K562 (cell line): ENCODE results near the gene GABRD. TPM values are rescaled to one million over a fixed set of nuclear protein-coding genes. Genes with fewer than 3 reads are reported as not detected.

Experiments
- ATAC-seq: fragments of 200-7000 bp; cut with Tn5 transposase; 3 replicates; pipeline ENCODE4 v1.9.1; 2020; ENCODE audit warnings: moderate library complexity
- BruUV-seq: library from RNA; stranded (reverse); fragments of 400-500 nt; replicated peaks from 2 replicates; lab custom pipeline; 2021; lab: Mats Ljungman, UMichigan
- CTCF ChIA-PET: fragments of 300-600 bp; formaldehyde crosslinking; extraction: SDS; loops from one replicate; lab custom pipeline; 2021; ENCODE audit warnings: low intra/inter-chr PET ratio; lab: Yijun Ruan, JAX
- POLR2A ChIA-PET: fragments of 300-600, 350-650 bp; sonication (Branson Sonifier 250); formaldehyde crosslinking; extraction: SDS; loops from one replicate; lab custom pipeline; 2021; ENCODE audit warnings: antibody characterized with exemption, inconsistent platforms; lab: Yijun Ruan, JAX
- DNase-seq, 4 experiments: peaks; one replicate each; pipeline versions ENCODE4 v3.0.0 to v3.0.0-alpha.2; 2011 to 2018; ENCODE audit warnings: low spot score in 3 of 4, mixed read lengths in 3 of 4; ENCODE audit errors: extremely low read depth in 1 of 4
- FAIRE-seq: peaks from 2 replicates; lab custom pipeline; 2011; peaks lifted over from hg19 to GRCh38; lab: Jason Lieb, UNC
- H2AFZ ChIP-seq: 2 replicates; pipeline ENCODE4 v1.6.0; 2011; ENCODE audit warnings: low read depth, low read length, control low read depth, inconsistent platforms
- H3K27ac ChIP-seq: fragments of 200-600 bp; 3 replicates; pipeline ENCODE4 v1.8.0; 2011; ENCODE audit warnings: low read depth, mild to moderate bottlenecking, control low read depth, inconsistent platforms, low read length, moderate library complexity, mixed read lengths; ENCODE audit errors: extremely low read depth
- H3K27me3 ChIP-seq, 2 experiments: fragments of 300-600 bp in 1 of 2; 2 replicates in 1 of 2; 3 replicates in 1 of 2; pipeline versions ENCODE4 v1.6.0 to v1.8.0; 2011; ENCODE audit warnings: inconsistent platforms in 2 of 2, low read length in 2 of 2, mild to moderate bottlenecking in 1 of 2, mixed read lengths in 1 of 2, moderate library complexity in 1 of 2; ENCODE audit not compliant: control insufficient read depth in 2 of 2, insufficient read depth in 2 of 2
- H3K36me3 ChIP-seq: fragments of 300-600 bp; 3 replicates; pipeline ENCODE4 v1.8.0; 2011; ENCODE audit warnings: mild to moderate bottlenecking, low read length, inconsistent platforms; ENCODE audit not compliant: control insufficient read depth, insufficient read depth
- H3K4me1 ChIP-seq, 2 experiments: fragments of 200-600 bp in 1 of 2; replicated peaks in 1 of 2; 2 replicates in 1 of 2; 3 replicates in 1 of 2; pipeline versions ENCODE4 v1.5.1 to v1.8.0; 2011; ENCODE audit warnings: inconsistent platforms in 2 of 2, low read length in 2 of 2, mild to moderate bottlenecking in 1 of 2, mixed read lengths in 1 of 2, moderate library complexity in 1 of 2; ENCODE audit not compliant: control insufficient read depth in 2 of 2, insufficient read depth in 2 of 2
- H3K4me2 ChIP-seq: 2 replicates; pipeline ENCODE4 v1.6.1; 2011; ENCODE audit warnings: low read length, control low read depth, inconsistent platforms, mixed read lengths; ENCODE audit not compliant: insufficient read depth
- H3K4me3 ChIP-seq: fragments of 200-600 bp; sonication (generic), shearing (Covaris generic); 2 replicates; pipeline ENCODE4 v1.5.1; 2016; ENCODE audit warnings: control low read depth, inconsistent platforms
- H3K79me2 ChIP-seq: fragments of 200-600 bp; 3 replicates; pipeline ENCODE4 v1.8.0; 2011; ENCODE audit warnings: low read length, inconsistent platforms; ENCODE audit not compliant: control insufficient read depth, insufficient read depth
- H3K9ac ChIP-seq, 2 experiments: 2 replicates each; pipeline versions ENCODE4 v1.6.0 to v1.6.1; 2011; ENCODE audit warnings: low read depth in 2 of 2, low read length in 2 of 2, control low read depth in 1 of 2, inconsistent platforms in 1 of 2, mild to moderate bottlenecking in 1 of 2, mixed read lengths in 1 of 2; ENCODE audit not compliant: insufficient read depth in 1 of 2
- H3K9me1 ChIP-seq: one replicate; pipeline ENCODE4 v1.6.0; 2011; ENCODE audit warnings: inconsistent platforms, mild to moderate bottlenecking, low read length, moderate library complexity; ENCODE audit not compliant: control insufficient read depth, insufficient read depth
- H3K9me3 ChIP-seq: replicated peaks from 2 replicates; pipeline ENCODE4 v1.5.1; 2011; ENCODE audit warnings: low read depth, low read length, inconsistent platforms; ENCODE audit not compliant: control insufficient read depth, insufficient read depth
- H4K20me1 ChIP-seq: replicated peaks from 2 replicates; pipeline ENCODE4 v1.6.1; 2011; ENCODE audit warnings: low read length, inconsistent platforms, mixed read lengths; ENCODE audit not compliant: control insufficient read depth, insufficient read depth
- CCAR2 ChIP-seq: fragments of 200-400 bp; formaldehyde crosslinking; IDR thresholded peaks from 2 replicates; pipeline ENCODE4 v1.6.1; 2017; ENCODE audit warnings: mild to moderate bottlenecking, low read depth, low read length
- CEBPB ChIP-seq: fragments of 450-650 bp; IDR thresholded peaks from 2 replicates; pipeline ENCODE4 v1.6.1; 2016; ENCODE audit warnings: missing genetic modification characterization, missing compliant biosample characterization
- GABPB1 ChIP-seq: sonication (generic); formaldehyde crosslinking; IDR thresholded peaks from 2 replicates; pipeline ENCODE4 v1.8.0; 2022; ENCODE audit warnings: mild to moderate bottlenecking, missing genetic modification reagents
- HNRNPK ChIP-seq: fragments of 200-400 bp; formaldehyde crosslinking; IDR thresholded peaks from one replicate; pipeline ENCODE4 v1.6.1; 2018; ENCODE audit warnings: mild to moderate bottlenecking, low read depth, low read length; ENCODE audit not compliant: poor library complexity, severe bottlenecking
- ILK ChIP-seq: fragments of 450-650 bp; IDR thresholded peaks from 2 replicates; pipeline ENCODE4 v1.6.1; 2016; ENCODE audit warnings: missing genetic modification characterization, low read depth, mild to moderate bottlenecking, missing compliant biosample characterization, moderate library complexity, borderline replicate concordance
- ZFX ChIP-seq: sonication (generic); formaldehyde crosslinking; IDR thresholded peaks from 2 replicates; pipeline ENCODE4 v1.8.0; 2022; ENCODE audit warnings: mild to moderate bottlenecking, missing genetic modification reagents, moderate library complexity
- ZNF354B ChIP-seq: fragments of 250-450 bp; sonication (Bioruptor Pico); IDR thresholded peaks from 2 replicates; pipeline ENCODE4 v1.4.0; 2020
- ZNF77 ChIP-seq: fragments of 250-450 bp; sonication (Bioruptor Pico); IDR thresholded peaks from 2 replicates; pipeline ENCODE4 v1.5.0; 2020
- WGBS: fragments of 100-300 bp; shearing (Covaris generic); methylation state at CpG from one replicate; pipeline ENCODE4 v1.1.6; 2016; ENCODE audit warnings: low coverage, mixed read lengths; ENCODE audit not compliant: insufficient coverage; ENCODE audit errors: missing lambda C conversion rate; 5-methylcytosine and 5-hydroxymethylcytosine counted together
- in situ Hi-C: fragments of 300-500 bp; cut with MboI; formaldehyde crosslinking; loops from 4 replicates; pipeline ENCODE4 v1.15.0; 2018; ENCODE audit warnings: inconsistent platforms, mixed read lengths
- intact Hi-C: fragments of 100-400 bp; cut with micrococcal nuclease; formaldehyde crosslinking; loops from 2 replicates; pipeline ENCODE4 v1.14.2; 2022
- polyA plus RNA-seq, 8 experiments: library from polyadenylated mRNA; depleted of rRNA in 4 of 8; stranded (reverse) in 5 of 8; unstranded in 3 of 8; fragments of >200 nt; fragmentation: Nextera tagmentation in 2 of 8; fragmentation: Illumina TruSeq in 1 of 8; extraction: Ambion mirVana in 2 of 8; extraction: Trizol in 1 of 8; gene quantifications; 2 replicates each; pipeline versions ENCODE4 v1.2.1 to v1.2.3, GENCODE V29; 2011 to 2014; ENCODE audit warnings: inconsistent platforms in 1 of 8, missing spikeins in 1 of 8
- total RNA-seq, 7 experiments: library from RNA; depleted of rRNA in 6 of 7; stranded (reverse); fragments of >200 nt in 6 of 7; fragmentation: Illumina TruSeq in 2 of 7; extraction: Trizol in 2 of 7; gene quantifications; 2 replicates each; pipeline versions ENCODE4 v1.2.1 to v1.2.3, GENCODE V29; 2011 to 2021; ENCODE audit warnings: low replicate concordance in 1 of 7
- TF ChIP-seq, protein P1 (sequence below): fragments of 450-650 bp; IDR thresholded peaks from 2 replicates; pipeline ENCODE4 v1.6.1; 2016; ENCODE audit warnings: missing biosample characterization, missing genetic modification characterization
- TF ChIP-seq, protein P2 (sequence below): fragments of 450-650 bp; IDR thresholded peaks from 2 replicates; pipeline ENCODE4 v1.6.1; 2016

The GABRD gene
- total and polyA plus RNA-seq, 9 of the 15 experiments (the other 6 are each of a cell fraction or from before 2014, with no cell fraction given): 0.07 TPM; not detected in 8

DNA sequence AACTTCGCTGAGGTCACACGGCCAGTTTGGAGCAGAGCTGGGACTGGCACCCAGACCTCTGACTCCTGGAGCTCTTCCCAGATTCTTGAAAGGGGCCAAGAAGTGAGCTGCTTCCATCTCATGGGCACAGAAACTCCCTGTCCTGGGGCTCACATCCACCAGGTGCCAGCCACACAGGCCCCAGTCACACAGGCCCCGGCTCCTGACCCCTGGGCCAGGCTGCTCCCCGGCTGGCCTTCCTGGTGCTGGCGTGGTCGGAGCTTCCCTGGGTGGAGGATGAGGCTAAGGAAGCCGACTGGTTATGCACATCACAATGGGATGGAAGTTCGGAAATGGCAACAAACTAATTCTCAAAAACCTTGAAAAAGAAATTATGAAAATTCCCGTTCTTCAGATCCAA is 3.0 kb upstream of the GABRD start:
- Histone ChIP-seq H3K9me3 (no peaks in the 10 kb centered on the region), H3K79me2 (no peaks in the 10 kb centered on the region), H4K20me1 (peaks cover 24% of the 10 kb centered on the region; the same call in 1 of the 2 replicates), H3K27me3 (peaks cover 74 to 92% of the 10 kb centered on the region in 2 experiments), H3K4me1 (peaks cover 0 to 15% of the 10 kb centered on the region in 2 experiments; a peak in 1 of 5 replicates), H3K36me3 (no peaks in the 10 kb centered on the region), H2AFZ (no peak overlapping the region), H3K9me1 (no peaks in the 10 kb centered on the region), H3K9ac (no peak overlapping the region), H3K4me2 (no peak overlapping the region), H3K27ac (no peak overlapping the region), H3K4me3 (no peak overlapping the region)
- in situ Hi-C loops: no loop called here
- CTCF ChIA-PET: no interaction called here
- intact Hi-C loops: no loop called here
- POLR2A ChIA-PET: interaction anchor here (0.6 to 1.7 kb wide), 3 partner anchors 8 to 15 kb away, joined by 3 to 5 read pairs (median 4); no protein-coding TSS in a partner anchor
- BruUV-seq: no TSS peak
- FAIRE-seq (no peak), ATAC-seq (no peak), DNase-seq (no peak)
- no peak for TF ChIP-seq ZFX (CRISPR knock-in tag)
- no peak for TF ChIP-seq CCAR2
- TF ChIP-seq ZNF77: no peak
- 0% methylated on average over 9 of the region's 9 CpGs for WGBS

DNA sequence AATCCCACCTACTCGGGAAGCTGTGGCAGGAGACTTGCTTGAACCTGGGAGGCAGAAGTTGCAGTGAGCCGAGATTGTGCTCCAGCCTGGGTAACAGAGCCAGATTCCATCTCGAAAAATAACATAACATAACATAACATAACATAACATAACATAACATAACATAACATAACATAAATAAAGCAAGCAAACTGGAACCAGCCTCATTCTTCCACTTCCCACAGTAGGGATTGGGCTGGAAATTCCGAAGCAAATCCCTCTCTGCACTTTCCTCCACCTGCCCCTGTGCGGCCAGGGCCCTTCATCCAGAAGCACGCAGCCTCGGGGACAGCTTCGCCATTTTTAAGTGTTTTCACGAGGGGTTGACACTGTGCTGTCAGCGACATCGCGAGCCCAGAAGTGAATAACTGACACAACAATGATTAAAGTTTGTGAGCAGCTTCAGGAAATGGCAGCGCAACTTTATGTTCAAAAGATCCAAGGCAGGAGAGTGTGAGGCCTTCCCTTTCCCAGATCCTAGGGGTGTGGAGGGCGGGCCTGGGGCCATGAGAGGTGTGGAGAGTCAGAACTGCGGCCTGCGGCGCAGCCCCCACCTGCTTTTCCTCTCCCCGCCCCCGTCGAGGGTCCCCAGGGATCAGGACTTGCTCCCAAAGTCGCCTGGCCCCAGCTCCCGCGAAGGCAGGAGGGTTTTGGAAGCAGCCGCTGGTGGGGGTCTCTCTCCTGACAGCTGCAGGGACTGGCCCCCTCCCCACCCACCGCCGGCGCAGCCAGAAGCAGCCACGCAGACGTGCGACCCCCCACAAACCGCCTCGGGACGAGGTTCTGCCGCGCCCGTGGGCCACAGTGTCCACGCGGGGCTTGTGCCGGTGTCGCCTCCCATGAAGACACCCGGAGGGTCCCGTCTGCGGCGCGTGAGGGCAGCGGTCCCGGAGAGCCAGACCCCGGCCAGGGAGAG is 651 bp upstream of the GABRD start:
- CTCF ChIA-PET: no interaction called here
- no peak for DNase-seq
- no peaks in the 10 kb centered on the region for H3K36me3 ChIP-seq
- no peak overlapping the region for H3K4me3 ChIP-seq
- H3K9me3 ChIP-seq: no peaks in the 10 kb centered on the region
- H3K27ac ChIP-seq: no peak overlapping the region
- FAIRE-seq: no peak
- intact Hi-C loops: no loop called here
- WGBS: 29% methylated on average over 30 of the region's 48 CpGs
- BruUV-seq: no TSS peak
- peaks cover 81 to 94% of the 10 kb centered on the region in 2 experiments for H3K27me3 ChIP-seq
- no peak overlapping the region for H2AFZ ChIP-seq
- H3K4me1 ChIP-seq: peaks cover 0 to 15% of the 10 kb centered on the region in 2 experiments; a peak in 2 of 5 replicates
- H3K9me1 ChIP-seq: no peaks in the 10 kb centered on the region
- no peak overlapping the region for H3K9ac ChIP-seq
- POLR2A ChIA-PET: interaction anchor here (0.8 kb wide), 1 partner anchor 12 kb away, joined by 4 read pairs; no protein-coding TSS in a partner anchor
- no peak for ATAC-seq
- H4K20me1 ChIP-seq: peaks cover 26% of the 10 kb centered on the region; the same call in 1 of the 2 replicates
- in situ Hi-C loops: no loop called here
- H3K79me2 ChIP-seq: no peaks in the 10 kb centered on the region
- H3K4me2 ChIP-seq: no peak overlapping the region
- no peak for TF ChIP-seq ILK
- no peak for TF ChIP-seq HNRNPK
- no peak for TF ChIP-seq ZNF354B (CRISPR knock-in tag)
- TF ChIP-seq CEBPB: no peak
- TF ChIP-seq, protein P1, sequence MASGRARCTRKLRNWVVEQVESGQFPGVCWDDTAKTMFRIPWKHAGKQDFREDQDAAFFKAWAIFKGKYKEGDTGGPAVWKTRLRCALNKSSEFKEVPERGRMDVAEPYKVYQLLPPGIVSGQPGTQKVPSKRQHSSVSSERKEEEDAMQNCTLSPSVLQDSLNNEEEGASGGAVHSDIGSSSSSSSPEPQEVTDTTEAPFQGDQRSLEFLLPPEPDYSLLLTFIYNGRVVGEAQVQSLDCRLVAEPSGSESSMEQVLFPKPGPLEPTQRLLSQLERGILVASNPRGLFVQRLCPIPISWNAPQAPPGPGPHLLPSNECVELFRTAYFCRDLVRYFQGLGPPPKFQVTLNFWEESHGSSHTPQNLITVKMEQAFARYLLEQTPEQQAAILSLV (tag): no peak
- no peak for TF ChIP-seq GABPB1 (CRISPR knock-in tag)
- TF ChIP-seq, protein P2, sequence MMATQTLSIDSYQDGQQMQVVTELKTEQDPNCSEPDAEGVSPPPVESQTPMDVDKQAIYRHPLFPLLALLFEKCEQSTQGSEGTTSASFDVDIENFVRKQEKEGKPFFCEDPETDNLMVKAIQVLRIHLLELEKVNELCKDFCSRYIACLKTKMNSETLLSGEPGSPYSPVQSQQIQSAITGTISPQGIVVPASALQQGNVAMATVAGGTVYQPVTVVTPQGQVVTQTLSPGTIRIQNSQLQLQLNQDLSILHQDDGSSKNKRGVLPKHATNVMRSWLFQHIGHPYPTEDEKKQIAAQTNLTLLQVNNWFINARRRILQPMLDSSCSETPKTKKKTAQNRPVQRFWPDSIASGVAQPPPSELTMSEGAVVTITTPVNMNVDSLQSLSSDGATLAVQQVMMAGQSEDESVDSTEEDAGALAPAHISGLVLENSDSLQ: no peak
